ENCODE results near the gene DEFB131B. TPM values are rescaled to one million over a fixed set of nuclear protein-coding genes. Genes with fewer than 3 reads are reported as not detected.

Gene DEFB131B
- total RNA-seq, 1 donor = not detected

DNA sequence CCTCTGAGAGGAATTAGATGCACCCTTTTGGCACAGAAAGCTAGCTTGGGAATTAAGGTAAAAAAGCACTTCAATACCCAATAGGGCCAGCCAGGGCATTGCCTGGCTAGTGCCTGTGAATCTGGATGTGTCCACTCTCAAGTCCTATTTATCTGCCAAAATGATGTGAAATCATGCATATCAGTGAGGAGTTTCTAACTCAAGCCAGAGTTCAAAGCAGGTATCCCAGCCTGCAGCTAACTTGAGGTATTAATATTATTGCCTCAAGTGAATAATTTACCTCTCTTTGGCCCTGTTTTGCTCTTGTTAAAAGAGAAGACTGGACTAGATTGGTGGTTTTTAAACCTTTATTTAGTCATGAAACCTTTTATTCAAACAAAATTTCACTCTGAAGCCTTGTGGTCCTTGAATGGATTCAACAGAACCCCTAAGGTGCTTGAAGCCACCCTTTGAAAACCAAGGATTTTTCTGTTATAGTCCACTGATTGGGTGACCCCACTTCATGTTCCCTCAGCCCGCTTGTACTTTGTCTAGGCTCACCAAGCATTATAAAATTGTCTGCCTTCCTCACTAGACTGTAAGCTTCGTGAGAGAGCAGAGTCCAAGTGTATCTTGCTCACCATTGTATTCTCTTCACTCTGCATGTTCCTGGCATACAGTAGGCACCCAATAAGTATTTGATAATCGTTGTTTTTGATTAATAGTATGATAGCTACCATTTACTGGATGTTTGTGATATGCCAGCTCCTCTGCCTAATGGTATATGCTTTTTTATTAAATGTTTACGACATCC lies 55.1 kb downstream of the DEFB131B start:
- H3K4me3 ChIP-seq (ENCODE audit: low read depth, low read length) = no peak overlapping the region
- TF ChIP-seq, protein P1, sequence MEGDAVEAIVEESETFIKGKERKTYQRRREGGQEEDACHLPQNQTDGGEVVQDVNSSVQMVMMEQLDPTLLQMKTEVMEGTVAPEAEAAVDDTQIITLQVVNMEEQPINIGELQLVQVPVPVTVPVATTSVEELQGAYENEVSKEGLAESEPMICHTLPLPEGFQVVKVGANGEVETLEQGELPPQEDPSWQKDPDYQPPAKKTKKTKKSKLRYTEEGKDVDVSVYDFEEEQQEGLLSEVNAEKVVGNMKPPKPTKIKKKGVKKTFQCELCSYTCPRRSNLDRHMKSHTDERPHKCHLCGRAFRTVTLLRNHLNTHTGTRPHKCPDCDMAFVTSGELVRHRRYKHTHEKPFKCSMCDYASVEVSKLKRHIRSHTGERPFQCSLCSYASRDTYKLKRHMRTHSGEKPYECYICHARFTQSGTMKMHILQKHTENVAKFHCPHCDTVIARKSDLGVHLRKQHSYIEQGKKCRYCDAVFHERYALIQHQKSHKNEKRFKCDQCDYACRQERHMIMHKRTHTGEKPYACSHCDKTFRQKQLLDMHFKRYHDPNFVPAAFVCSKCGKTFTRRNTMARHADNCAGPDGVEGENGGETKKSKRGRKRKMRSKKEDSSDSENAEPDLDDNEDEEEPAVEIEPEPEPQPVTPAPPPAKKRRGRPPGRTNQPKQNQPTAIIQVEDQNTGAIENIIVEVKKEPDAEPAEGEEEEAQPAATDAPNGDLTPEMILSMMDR (IDR thresholded peaks at IDR 0.05; ENCODE audit: insufficient read depth, low read depth, low read length) = no peak
- DNase-seq (ENCODE audit: low read depth) = no peak

Small RNAs within 50 kb of the gene (small RNA-seq; reads per million reads assigned to genes)
- gene RNA5SP342 = not detected

Other genes with a start within 250 kb of the DEFB131B start
- not detected in 2 replicates for gene DEFB108B, start 45.3 kb upstream of the DEFB131B start, total RNA-seq
- 9.1 and 9.7 TPM in 2 replicates for gene XNDC1N, start 50.1 kb downstream of the DEFB131B start, total RNA-seq
- 24.5 and 27.2 TPM in 2 replicates for gene RNF121, start 50.6 kb downstream of the DEFB131B start, total RNA-seq
- gene IL18BP, start 120.5 kb downstream of the DEFB131B start, total RNA-seq = 2.6 and 4.2 TPM in 2 replicates
- 158 and 169 TPM in 2 replicates for gene NUMA1, start 202.1 kb downstream of the DEFB131B start, total RNA-seq
- gene LRRC51, start 202.4 kb downstream of the DEFB131B start, total RNA-seq = 4.3 and 5.5 TPM in 2 replicates
- 155 and 174 TPM in 2 replicates for gene LAMTOR1, start 224.8 kb downstream of the DEFB131B start, total RNA-seq
- not detected in 2 replicates for gene TOMT, start 227.5 kb downstream of the DEFB131B start, total RNA-seq
- 32.8 and 48.3 TPM in 2 replicates for gene ANAPC15, start 234.2 kb downstream of the DEFB131B start, total RNA-seq

Data from fibroblast of villous mesenchyme (primary cell).